ENCODE results near the gene MGAT4C.

Gene MGAT4C

GRCh38 chr12:86257134-86257533, 943 bp upstream of the MGAT4C start:
- TF ChIP-seq ARNTL (CRISPR knock-in tag; IDR thresholded peaks at IDR 0.05; ENCODE audit: borderline replicate concordance, low read depth): no peak
- TF ChIP-seq, protein P1, sequence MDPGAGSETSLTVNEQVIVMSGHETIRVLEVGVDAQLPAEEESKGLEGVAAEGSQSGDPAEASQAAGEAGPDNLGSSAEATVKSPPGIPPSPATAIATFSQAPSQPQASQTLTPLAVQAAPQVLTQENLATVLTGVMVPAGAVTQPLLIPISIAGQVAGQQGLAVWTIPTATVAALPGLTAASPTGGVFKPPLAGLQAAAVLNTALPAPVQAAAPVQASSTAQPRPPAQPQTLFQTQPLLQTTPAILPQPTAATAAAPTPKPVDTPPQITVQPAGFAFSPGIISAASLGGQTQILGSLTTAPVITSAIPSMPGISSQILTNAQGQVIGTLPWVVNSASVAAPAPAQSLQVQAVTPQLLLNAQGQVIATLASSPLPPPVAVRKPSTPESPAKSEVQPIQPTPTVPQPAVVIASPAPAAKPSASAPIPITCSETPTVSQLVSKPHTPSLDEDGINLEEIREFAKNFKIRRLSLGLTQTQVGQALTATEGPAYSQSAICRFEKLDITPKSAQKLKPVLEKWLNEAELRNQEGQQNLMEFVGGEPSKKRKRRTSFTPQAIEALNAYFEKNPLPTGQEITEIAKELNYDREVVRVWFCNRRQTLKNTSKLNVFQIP (CRISPR knock-in tag; IDR thresholded peaks at IDR 0.05; ENCODE audit: borderline replicate concordance, low read depth): no peak
- TF ChIP-seq TOX (CRISPR knock-in tag; IDR thresholded peaks at IDR 0.05; ENCODE audit: borderline replicate concordance): no peak
- no peak for TF ChIP-seq TSHZ2 (CRISPR knock-in tag; IDR thresholded peaks at IDR 0.05)
- no peak for ATAC-seq

- ATAC-seq: peak; percentile 44; the same call in 2 of the 3 replicates
- TF ChIP-seq TCF4 (CRISPR knock-in tag; IDR thresholded peaks at IDR 0.05; ENCODE audit: borderline replicate concordance) (no peak), CSDC2 (CRISPR knock-in tag; IDR thresholded peaks at IDR 0.05) (no peak)
These were observed 1.6 kb downstream of the MGAT4C start for GRCh38 chr12:86254399-86255107.

DNA sequence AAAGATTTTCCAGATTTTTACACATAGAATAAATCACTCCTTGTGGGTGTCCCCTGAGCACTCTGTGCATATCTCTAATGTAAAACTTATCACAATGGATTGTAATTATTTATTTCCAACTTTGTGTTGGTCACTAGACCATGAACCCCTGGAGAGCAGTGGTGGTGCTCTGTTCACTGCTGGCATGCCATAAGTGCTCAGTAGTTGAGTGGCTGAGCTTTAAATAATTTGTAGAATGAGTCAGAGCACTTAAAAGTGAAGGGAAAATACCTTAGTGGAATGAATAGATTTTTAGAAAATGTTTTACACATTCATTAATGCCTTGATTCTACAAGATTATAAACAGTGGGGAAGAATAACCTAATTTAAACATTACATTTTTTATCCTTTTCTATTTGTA, 6.3 kb downstream of the MGAT4C start:
- TF ChIP-seq ZC3H10 (CRISPR knock-in tag; IDR thresholded peaks at IDR 0.05) (no peak), ISL1 (CRISPR knock-in tag; IDR thresholded peaks at IDR 0.05) (peak; percentile 60; the same call in 1 of the 2 replicates)
- ATAC-seq: peak; percentile 85

DNA sequence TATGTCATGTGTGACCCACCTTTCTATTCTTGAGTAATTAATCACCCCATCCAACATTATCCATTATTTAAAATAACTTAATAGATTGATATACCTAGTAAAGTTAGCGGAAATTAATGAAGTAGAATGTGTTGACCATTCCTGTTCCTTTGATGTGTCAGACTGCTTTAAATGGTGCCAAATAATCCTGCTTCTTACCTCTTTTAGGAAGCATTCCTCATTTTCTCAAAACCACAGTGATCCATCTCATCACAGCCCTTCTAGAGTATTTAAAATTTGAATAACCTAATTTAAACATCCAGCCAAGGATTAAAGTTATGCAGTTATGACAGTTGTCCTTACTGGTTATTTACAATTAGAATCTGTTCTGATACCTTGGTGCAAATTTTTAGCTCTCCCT, 6.9 kb downstream of the MGAT4C start:
- TF ChIP-seq CSDC2 (CRISPR knock-in tag; IDR thresholded peaks at IDR 0.05) (no peak), ISL1 (CRISPR knock-in tag; IDR thresholded peaks at IDR 0.05) (no peak), RARB (CRISPR knock-in tag; IDR thresholded peaks at IDR 0.05) (no peak), BACH2 (CRISPR knock-in tag; IDR thresholded peaks at IDR 0.05; ENCODE audit: borderline replicate concordance) (no peak), CSRNP3 (CRISPR knock-in tag; IDR thresholded peaks at IDR 0.05) (no peak), OSR1 (CRISPR knock-in tag; IDR thresholded peaks at IDR 0.05) (no peak), ZFP30 (CRISPR knock-in tag; IDR thresholded peaks at IDR 0.05) (no peak), ESRRG (CRISPR knock-in tag; IDR thresholded peaks at IDR 0.05) (no peak)
- TF ChIP-seq, protein P2, sequence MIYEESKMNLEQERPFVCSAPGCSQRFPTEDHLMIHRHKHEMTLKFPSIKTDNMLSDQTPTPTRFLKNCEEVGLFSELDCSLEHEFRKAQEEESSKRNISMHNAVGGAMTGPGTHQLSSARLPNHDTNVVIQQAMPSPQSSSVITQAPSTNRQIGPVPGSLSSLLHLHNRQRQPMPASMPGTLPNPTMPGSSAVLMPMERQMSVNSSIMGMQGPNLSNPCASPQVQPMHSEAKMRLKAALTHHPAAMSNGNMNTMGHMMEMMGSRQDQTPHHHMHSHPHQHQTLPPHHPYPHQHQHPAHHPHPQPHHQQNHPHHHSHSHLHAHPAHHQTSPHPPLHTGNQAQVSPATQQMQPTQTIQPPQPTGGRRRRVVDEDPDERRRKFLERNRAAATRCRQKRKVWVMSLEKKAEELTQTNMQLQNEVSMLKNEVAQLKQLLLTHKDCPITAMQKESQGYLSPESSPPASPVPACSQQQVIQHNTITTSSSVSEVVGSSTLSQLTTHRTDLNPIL (CRISPR knock-in tag; IDR thresholded peaks at IDR 0.05; ENCODE audit: low read depth): no peak
- TF ChIP-seq, protein P1 (CRISPR knock-in tag; IDR thresholded peaks at IDR 0.05; ENCODE audit: borderline replicate concordance, low read depth): no peak
- ATAC-seq: no peak

- TF ChIP-seq RARB (CRISPR knock-in tag; IDR thresholded peaks at IDR 0.05): no peak
- TF ChIP-seq TCF4 (CRISPR knock-in tag; IDR thresholded peaks at IDR 0.05; ENCODE audit: borderline replicate concordance): no peak
- no peak for TF ChIP-seq ARNTL (CRISPR knock-in tag; IDR thresholded peaks at IDR 0.05; ENCODE audit: borderline replicate concordance, low read depth)
- no peak for TF ChIP-seq BACH2 (CRISPR knock-in tag; IDR thresholded peaks at IDR 0.05; ENCODE audit: borderline replicate concordance)
- TF ChIP-seq CSDC2 (CRISPR knock-in tag; IDR thresholded peaks at IDR 0.05): no peak
- TF ChIP-seq TSHZ2 (CRISPR knock-in tag; IDR thresholded peaks at IDR 0.05): no peak
- no peak for TF ChIP-seq ISL1 (CRISPR knock-in tag; IDR thresholded peaks at IDR 0.05)
- TF ChIP-seq OSR1 (CRISPR knock-in tag; IDR thresholded peaks at IDR 0.05): no peak
- TF ChIP-seq, protein P2 (CRISPR knock-in tag; IDR thresholded peaks at IDR 0.05; ENCODE audit: low read depth): no peak
- no peak for TF ChIP-seq ZFP3 (CRISPR knock-in tag; IDR thresholded peaks at IDR 0.05)
- TF ChIP-seq ZC3H10 (CRISPR knock-in tag; IDR thresholded peaks at IDR 0.05): no peak
- no peak for TF ChIP-seq ZNF8 (CRISPR knock-in tag; IDR thresholded peaks at IDR 0.05)
- no peak for TF ChIP-seq ZFP30 (CRISPR knock-in tag; IDR thresholded peaks at IDR 0.05)
- TF ChIP-seq GLIS3 (CRISPR knock-in tag; IDR thresholded peaks at IDR 0.05): no peak
- TF ChIP-seq PPARA (CRISPR knock-in tag; IDR thresholded peaks at IDR 0.05; ENCODE audit: borderline replicate concordance): no peak
- no peak for TF ChIP-seq ESRRG (CRISPR knock-in tag; IDR thresholded peaks at IDR 0.05)
- ATAC-seq: no peak
These were observed 8.3 kb downstream of the MGAT4C start for GRCh38 chr12:86247871-86248270.
